Uterus (tissue), 2 donors: ENCODE data around the gene FAM76B.

ENCODE experiments used
- CTCF ChIP-seq, 4 experiments: fragments of 200-600 bp in 2 of 4; fragments of 450-650 bp in 2 of 4; sonication (generic) in 2 of 4; IDR thresholded peaks; one replicate each; pipeline ENCODE4 v1.5.1; 2016 to 2019; ENCODE audit warnings: antibody characterized with exemption in 4 of 4, mild to moderate bottlenecking in 2 of 4, moderate library complexity in 1 of 4
- POLR2A ChIP-seq, 2 donors: fragments of 450-650 bp; IDR thresholded peaks; one replicate each; pipeline ENCODE4 v1.6.1; 2016; ENCODE audit warnings: antibody characterized with exemption in 2 of 2, mild to moderate bottlenecking in 1 of 2, moderate library complexity in 1 of 2

DNA sequence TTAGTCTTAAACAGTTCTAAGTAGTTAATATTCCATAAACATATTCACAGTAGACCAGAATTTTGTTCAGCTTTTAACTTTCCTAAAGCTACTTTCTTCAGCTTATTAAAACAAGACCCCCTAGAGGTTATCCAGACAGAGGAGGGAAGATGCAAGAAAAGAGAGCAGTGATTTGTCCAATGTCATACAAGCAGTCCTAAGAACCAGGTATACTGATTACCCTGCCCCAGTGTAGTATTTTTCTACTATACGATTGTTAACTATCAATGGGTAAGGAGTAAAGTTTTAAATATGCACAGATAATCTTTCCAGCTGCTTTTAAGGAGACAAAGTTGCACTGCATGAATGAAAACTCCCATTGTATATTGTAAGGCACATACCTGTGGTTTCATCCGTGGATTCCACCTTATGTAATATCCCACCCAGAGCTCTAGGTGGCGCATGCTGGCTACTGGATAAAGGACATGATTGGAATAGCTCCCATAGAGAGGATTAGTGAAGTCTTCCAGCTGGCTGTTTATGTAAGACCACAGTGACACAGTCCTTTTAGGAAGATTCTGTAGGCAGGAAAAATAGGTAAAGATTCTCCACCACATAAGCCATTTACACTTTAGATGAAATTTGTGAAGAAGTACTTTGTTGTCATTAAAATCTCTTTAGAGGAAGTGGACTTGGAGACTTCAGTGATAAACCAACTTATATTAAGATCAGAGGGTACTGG is 46.3 kb upstream of the FAM76B start:
- TF ChIP-seq CTCF (IDR thresholded peaks at IDR 0.05) (peak; percentile 79 to 87 (median 82)), POLR2A (IDR thresholded peaks at IDR 0.05) (no peak)
